Measurements from ENCODE around the gene TP53BP1. TPM values are rescaled to one million over a fixed set of nuclear protein-coding genes. Genes with fewer than 3 reads are reported as not detected.
"Not testable (repeated sequence)": the region's sequence is repeated elsewhere in the genome, so short reads cannot be mapped to it uniquely, and the experiment has no call there.

Gene TP53BP1
- total RNA-seq, 1 donor = 71.9 TPM

DNA sequence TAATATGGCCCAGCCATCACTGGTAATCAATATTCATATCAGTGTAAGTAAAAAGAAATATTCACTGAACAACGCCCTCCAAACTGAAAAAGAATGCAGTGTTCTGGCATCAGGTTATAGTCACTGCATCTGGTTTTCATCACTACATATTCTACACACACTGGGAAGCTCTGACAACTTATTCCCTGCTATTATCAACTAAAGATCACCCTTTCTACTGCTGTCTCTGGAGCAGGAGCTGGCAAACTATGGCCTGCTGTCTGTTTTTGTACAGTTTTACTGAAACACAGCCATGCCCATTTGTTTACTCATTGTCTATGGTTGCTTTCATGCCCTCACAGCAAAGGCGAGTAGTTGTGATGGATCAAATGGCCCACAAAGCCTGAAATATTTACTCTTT is 86.8 kb downstream of the TP53BP1 start:
- DNase-seq (ENCODE audit: low read depth) = peak; percentile 71
- TF ChIP-seq, protein P1, sequence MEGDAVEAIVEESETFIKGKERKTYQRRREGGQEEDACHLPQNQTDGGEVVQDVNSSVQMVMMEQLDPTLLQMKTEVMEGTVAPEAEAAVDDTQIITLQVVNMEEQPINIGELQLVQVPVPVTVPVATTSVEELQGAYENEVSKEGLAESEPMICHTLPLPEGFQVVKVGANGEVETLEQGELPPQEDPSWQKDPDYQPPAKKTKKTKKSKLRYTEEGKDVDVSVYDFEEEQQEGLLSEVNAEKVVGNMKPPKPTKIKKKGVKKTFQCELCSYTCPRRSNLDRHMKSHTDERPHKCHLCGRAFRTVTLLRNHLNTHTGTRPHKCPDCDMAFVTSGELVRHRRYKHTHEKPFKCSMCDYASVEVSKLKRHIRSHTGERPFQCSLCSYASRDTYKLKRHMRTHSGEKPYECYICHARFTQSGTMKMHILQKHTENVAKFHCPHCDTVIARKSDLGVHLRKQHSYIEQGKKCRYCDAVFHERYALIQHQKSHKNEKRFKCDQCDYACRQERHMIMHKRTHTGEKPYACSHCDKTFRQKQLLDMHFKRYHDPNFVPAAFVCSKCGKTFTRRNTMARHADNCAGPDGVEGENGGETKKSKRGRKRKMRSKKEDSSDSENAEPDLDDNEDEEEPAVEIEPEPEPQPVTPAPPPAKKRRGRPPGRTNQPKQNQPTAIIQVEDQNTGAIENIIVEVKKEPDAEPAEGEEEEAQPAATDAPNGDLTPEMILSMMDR (IDR thresholded peaks at IDR 0.05; ENCODE audit: insufficient read depth, low read length) = no peak
- H3K4me3 ChIP-seq (ENCODE audit: low read depth, low read length) = no peak overlapping the region

- DNase-seq (ENCODE audit: low read depth) = no peak
- no peak overlapping the region for H3K4me3 ChIP-seq (ENCODE audit: low read depth, low read length)
- TF ChIP-seq, protein P1 (IDR thresholded peaks at IDR 0.05; ENCODE audit: insufficient read depth, low read length) = no peak
Measured at GRCh38 chr15:43404130-43404529, 88.8 kb downstream of the TP53BP1 start.

- TF ChIP-seq, protein P1 (IDR thresholded peaks at IDR 0.05; ENCODE audit: insufficient read depth, low read length) = no peak
- no peak for DNase-seq (ENCODE audit: low read depth)
- H3K4me3 ChIP-seq (ENCODE audit: low read depth, low read length) = no peak overlapping the region
Measured at GRCh38 chr15:43403616-43404015, 89.3 kb downstream of the TP53BP1 start.

DNA sequence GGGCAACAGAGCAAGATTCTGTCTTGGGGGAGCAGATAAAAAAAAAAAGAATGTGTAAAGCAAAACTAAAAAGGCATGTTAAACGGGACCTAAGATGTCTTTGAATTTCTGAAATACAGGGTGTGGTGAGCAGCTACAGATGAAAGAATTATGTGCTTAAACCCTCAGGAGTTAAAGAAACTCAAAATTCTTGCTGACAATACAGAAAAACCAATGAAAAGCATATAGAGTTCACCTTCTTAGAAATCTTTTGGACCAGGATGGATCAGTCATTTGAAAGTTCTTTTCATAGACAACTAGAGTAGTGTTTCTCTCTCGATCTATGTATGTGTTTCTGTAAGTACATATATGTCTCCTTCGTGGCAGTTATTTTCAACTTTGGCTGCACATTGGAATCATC is 90.7 kb downstream of the TP53BP1 start:
- TF ChIP-seq, protein P1 (IDR thresholded peaks at IDR 0.05; ENCODE audit: insufficient read depth, low read length) = no peak
- no peak overlapping the region for H3K4me3 ChIP-seq (ENCODE audit: low read depth, low read length)
- no peak for DNase-seq (ENCODE audit: low read depth)

DNA sequence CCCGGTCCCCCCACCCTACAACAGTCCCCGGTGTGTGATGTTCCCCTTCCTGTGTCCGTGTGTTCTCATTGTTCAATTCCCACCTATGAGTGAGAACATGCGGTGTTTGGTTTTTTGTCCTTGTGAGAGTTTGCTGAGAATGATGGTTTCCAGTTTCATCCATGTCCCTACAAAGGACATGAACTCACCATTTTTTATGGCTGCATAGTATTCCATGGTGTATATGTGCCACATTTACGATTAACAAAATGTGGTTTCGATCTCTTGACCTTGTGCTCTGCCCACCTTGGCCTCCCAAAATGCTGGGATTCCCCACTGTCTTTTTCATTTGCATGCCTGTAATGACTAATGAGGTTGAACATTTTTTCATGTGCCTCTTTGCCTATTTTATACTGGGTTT is 99.4 kb downstream of the TP53BP1 start:
- not testable (repeated sequence) for DNase-seq (ENCODE audit: low read depth)

DNA sequence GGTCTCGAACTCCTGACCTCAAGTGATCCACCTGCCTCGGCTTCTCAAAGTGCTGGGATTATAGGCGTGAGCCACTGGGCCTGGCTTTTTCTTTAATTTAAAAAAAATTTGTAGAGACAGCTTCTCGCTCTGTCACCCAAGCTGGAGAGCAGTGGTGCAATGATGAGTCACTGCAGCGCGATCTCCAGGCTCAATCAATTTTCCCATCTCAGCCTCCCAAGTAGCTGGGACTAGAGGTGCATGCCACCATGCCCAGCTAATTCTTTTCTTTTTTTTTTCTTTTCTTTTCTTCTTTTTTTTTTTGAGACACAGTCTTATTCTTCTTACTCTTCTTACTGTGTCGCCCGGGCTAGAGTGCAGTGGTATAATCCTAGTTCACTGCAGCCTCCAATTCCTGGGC is 102.2 kb downstream of the TP53BP1 start:
- H3K4me3 ChIP-seq (ENCODE audit: low read depth, low read length) = no peak overlapping the region
- TF ChIP-seq, protein P1 (IDR thresholded peaks at IDR 0.05; ENCODE audit: insufficient read depth, low read length) = no peak
- DNase-seq (ENCODE audit: low read depth) = no peak

More for the DNA sequence above, 99.4 kb downstream of the TP53BP1 start:
- H3K4me3 ChIP-seq (ENCODE audit: low read depth, low read length) = not testable (repeated sequence)

GRCh38 chr15:43383070-43383469 is 109.9 kb downstream of the TP53BP1 start:
- H3K4me3 ChIP-seq (ENCODE audit: low read depth, low read length) = no peak overlapping the region
- TF ChIP-seq, protein P1 (IDR thresholded peaks at IDR 0.05; ENCODE audit: insufficient read depth, low read length) = no peak
- DNase-seq (ENCODE audit: low read depth) = no peak
